ENCODE results near the gene ACACA.

DNA sequence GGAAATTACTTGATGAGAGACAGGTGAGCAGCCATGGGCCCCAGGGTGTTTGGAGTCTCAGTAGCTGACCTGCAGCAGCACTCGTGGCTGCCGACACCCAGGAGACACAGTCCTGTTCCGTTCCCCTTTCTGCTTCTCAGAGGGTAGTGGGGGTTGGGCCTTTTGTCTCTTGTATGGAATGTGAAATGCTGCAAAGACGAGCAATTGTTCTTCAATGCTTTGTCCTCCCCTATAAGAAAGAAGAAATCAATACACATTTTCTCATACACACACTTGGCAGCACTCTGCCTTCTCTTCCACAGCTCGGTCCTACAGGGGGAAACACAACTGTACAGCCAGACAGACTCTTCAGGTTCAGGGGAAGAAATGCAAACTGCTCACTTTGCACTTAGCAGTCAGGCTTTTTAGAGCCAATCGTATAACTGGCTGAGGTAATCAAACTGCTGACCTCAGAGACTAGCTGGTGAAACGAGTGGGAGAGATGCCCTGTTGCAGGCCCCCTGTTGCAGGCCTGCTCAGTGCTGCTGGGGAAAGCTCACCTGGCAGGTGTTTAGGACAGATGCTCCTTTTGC, 361.2 kb downstream of the ACACA start:
- no peak for TF ChIP-seq EZH2phosphoT487 (IDR thresholded peaks at IDR 0.05; ENCODE audit: borderline replicate concordance)
- TF ChIP-seq, protein P1, sequence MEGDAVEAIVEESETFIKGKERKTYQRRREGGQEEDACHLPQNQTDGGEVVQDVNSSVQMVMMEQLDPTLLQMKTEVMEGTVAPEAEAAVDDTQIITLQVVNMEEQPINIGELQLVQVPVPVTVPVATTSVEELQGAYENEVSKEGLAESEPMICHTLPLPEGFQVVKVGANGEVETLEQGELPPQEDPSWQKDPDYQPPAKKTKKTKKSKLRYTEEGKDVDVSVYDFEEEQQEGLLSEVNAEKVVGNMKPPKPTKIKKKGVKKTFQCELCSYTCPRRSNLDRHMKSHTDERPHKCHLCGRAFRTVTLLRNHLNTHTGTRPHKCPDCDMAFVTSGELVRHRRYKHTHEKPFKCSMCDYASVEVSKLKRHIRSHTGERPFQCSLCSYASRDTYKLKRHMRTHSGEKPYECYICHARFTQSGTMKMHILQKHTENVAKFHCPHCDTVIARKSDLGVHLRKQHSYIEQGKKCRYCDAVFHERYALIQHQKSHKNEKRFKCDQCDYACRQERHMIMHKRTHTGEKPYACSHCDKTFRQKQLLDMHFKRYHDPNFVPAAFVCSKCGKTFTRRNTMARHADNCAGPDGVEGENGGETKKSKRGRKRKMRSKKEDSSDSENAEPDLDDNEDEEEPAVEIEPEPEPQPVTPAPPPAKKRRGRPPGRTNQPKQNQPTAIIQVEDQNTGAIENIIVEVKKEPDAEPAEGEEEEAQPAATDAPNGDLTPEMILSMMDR (conservative IDR thresholded peaks at IDR 0.05; ENCODE audit: low read length): no peak

Measured in Loucy (cell line).